ENCODE results near the gene GCN1.

DNA sequence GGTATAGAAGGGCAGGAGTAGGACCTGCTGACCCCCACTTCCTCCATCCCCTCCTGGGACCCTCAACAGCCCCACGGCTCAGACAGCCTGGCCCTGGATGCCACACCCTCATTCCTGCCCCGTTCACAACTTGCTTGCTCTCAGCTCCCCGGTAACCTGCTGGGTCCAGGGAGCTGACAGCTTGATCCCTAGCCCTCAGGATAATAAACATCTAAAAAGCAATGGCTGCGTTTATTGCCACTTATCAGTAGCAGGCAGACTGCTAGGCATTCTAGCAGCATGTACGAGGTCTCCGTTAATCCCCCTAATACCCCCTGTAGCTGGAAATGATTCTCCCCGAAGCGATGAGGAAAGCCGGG, 30.7 kb upstream of the GCN1 start:
- TF ChIP-seq, protein P1, sequence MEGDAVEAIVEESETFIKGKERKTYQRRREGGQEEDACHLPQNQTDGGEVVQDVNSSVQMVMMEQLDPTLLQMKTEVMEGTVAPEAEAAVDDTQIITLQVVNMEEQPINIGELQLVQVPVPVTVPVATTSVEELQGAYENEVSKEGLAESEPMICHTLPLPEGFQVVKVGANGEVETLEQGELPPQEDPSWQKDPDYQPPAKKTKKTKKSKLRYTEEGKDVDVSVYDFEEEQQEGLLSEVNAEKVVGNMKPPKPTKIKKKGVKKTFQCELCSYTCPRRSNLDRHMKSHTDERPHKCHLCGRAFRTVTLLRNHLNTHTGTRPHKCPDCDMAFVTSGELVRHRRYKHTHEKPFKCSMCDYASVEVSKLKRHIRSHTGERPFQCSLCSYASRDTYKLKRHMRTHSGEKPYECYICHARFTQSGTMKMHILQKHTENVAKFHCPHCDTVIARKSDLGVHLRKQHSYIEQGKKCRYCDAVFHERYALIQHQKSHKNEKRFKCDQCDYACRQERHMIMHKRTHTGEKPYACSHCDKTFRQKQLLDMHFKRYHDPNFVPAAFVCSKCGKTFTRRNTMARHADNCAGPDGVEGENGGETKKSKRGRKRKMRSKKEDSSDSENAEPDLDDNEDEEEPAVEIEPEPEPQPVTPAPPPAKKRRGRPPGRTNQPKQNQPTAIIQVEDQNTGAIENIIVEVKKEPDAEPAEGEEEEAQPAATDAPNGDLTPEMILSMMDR (IDR thresholded peaks at IDR 0.05; ENCODE audit: extremely low read depth in 1 of 2, insufficient read depth in 1 of 2, low read depth in 1 of 2, low read length in 2 of 2) = no peak
- TF ChIP-seq POLR2AphosphoS5 (IDR thresholded peaks at IDR 0.05; ENCODE audit: insufficient read depth, low read depth, low read length) = no peak

All from endothelial cell of umbilical vein (primary cell).